Esophagus squamous epithelium (tissue), 5 donors: Measurements from ENCODE around the gene PTMA. TPM values are rescaled to one million over a fixed set of nuclear protein-coding genes. Genes with fewer than 3 reads are reported as not detected.
"Not testable (repeated sequence)": the region's sequence is repeated elsewhere in the genome, so short reads cannot be mapped to it uniquely, and the experiment has no call there.

Source experiments
- DNase-seq: peaks from one replicate; lab custom pipeline; 2025; lab: John Stamatoyannopoulos, UW
- H3K27ac ChIP-seq, 4 donors: fragments of 200-600 bp; sonication (generic); one replicate each; pipeline ENCODE4 v1.5.1; 2016 to 2019; ENCODE audit warnings: mild to moderate bottlenecking in 1 of 4
- H3K27me3 ChIP-seq, 4 donors: fragments of 200-600 bp; sonication (generic); 1 replicate in 3 of 4; 2 replicates in 1 of 4; pipeline versions ENCODE4 v1.5.1 to v1.6.0; 2017 to 2021; ENCODE audit warnings: antibody characterized with exemption in 1 of 4
- H3K36me3 ChIP-seq, 3 donors: fragments of 200-600 bp; sonication (generic); one replicate each; pipeline ENCODE4 v1.5.1; 2016 to 2019
- H3K4me1 ChIP-seq, 3 donors: fragments of 200-600 bp; sonication (generic); one replicate each; pipeline ENCODE4 v1.5.1; 2017 to 2019
- H3K4me3 ChIP-seq, 4 donors: fragments of 200-600 bp; sonication (generic); 1 replicate in 3 of 4; 2 replicates in 1 of 4; pipeline ENCODE4 v1.5.1; 2016 to 2019; ENCODE audit warnings: mild to moderate bottlenecking in 2 of 4, moderate library complexity in 1 of 4
- H3K9me3 ChIP-seq, 3 donors: fragments of 200-600 bp; sonication (generic); one replicate each; pipeline ENCODE4 v1.5.1; 2016 to 2019
- CTCF ChIP-seq, 6 experiments: fragments of 450-650 bp in 4 of 6; fragments of 200-600 bp in 2 of 6; sonication (generic) in 2 of 6; IDR thresholded peaks; one replicate each; pipeline ENCODE4 v1.5.1; 2016 to 2019; ENCODE audit warnings: antibody characterized with exemption in 6 of 6, mild to moderate bottlenecking in 4 of 6, moderate library complexity in 4 of 6
- POLR2A ChIP-seq, 4 donors: fragments of 450-650 bp; IDR thresholded peaks; one replicate each; pipeline ENCODE4 v1.6.1; 2017; ENCODE audit warnings: antibody characterized with exemption in 4 of 4, mild to moderate bottlenecking in 4 of 4, moderate library complexity in 3 of 4
- WGBS, 2 donors: methylation state at CpG; one replicate each; pipeline ENCODE4 v1.1.5; 2018; 5-methylcytosine and 5-hydroxymethylcytosine counted together
- intact Hi-C: fragments of 100-400 bp; cut with DNase I; formaldehyde crosslinking; loops from one replicate; pipeline ENCODE4 v1.15.0; 2022
- total RNA-seq, 4 donors: library from RNA; depleted of rRNA; stranded (reverse); fragments of >200 nt; gene quantifications; one replicate each; pipeline ENCODE4 v1.1.0, GENCODE V29; 2016
- donor health status: DM: yes; HTN: yes; CAD: no.

The PTMA gene
- total RNA-seq, 4 donors from 2014 or later, result 670 to 1,121 (median 903) TPM

- Histone ChIP-seq H3K36me3 (peaks cover 6 to 33% (median 7%) of the 10 kb centered on the region in 3 donors), H3K9me3 (no peaks in the 10 kb centered on the region), H3K4me1 (peaks cover 31 to 66% (median 34%) of the 10 kb centered on the region in 3 donors), H3K27ac (peak overlapping the region; percentile 94 to 100 (median 99)), H3K4me3 (peak overlapping the region; percentile 59 to 95 (median 92)), H3K27me3 (no peaks in the 10 kb centered on the region)
- no peak for TF ChIP-seq POLR2A (IDR thresholded peaks at IDR 0.05)
- no peak for TF ChIP-seq CTCF (IDR thresholded peaks at IDR 0.05)
- WGBS, 2 donors, result 3 to 10% methylated on average over 11 to 13 of the region's 43 CpGs
- DNase-seq, result no peak
- intact Hi-C loops, result loop anchor here (2.0 kb wide), 1 partner anchor 98 kb away; no protein-coding TSS in a partner anchor
Observed at GRCh38 chr2:231710799-231711676, 2.7 kb downstream of the PTMA start.

GRCh38 chr2:231711677-231712450 lies 3.5 kb downstream of the PTMA start:
- Histone ChIP-seq H3K4me1 (peaks cover 30 to 63% (median 33%) of the 10 kb centered on the region in 3 donors), H3K36me3 (peaks cover 6 to 33% (median 7%) of the 10 kb centered on the region in 3 donors), H3K27me3 (no peaks in the 10 kb centered on the region), H3K27ac (peak overlapping the region; percentile 94 to 100 (median 99)), H3K4me3 (peak overlapping the region; percentile 59 to 95 (median 92)), H3K9me3 (no peaks in the 10 kb centered on the region)
- TF ChIP-seq CTCF (IDR thresholded peaks at IDR 0.05), result no peak
- TF ChIP-seq POLR2A (IDR thresholded peaks at IDR 0.05), result no peak
- WGBS, 2 donors, result 15 to 20% methylated on average over 7 to 8 of the region's 9 CpGs
- intact Hi-C loops, result loop anchor here (2.0 kb wide), 1 partner anchor 99 kb away; no protein-coding TSS in a partner anchor
- no peak for DNase-seq

GRCh38 chr2:231712451-231713021 lies 4.2 kb downstream of the PTMA start:
- WGBS, 2 donors, result 16 to 32% methylated on average over 9 to 17 of the region's 18 CpGs
- H3K36me3 ChIP-seq, result peaks cover 6 to 33% (median 7%) of the 10 kb centered on the region in 3 donors
- H3K9me3 ChIP-seq, intact Hi-C loops, DNase-seq, H3K27me3 ChIP-seq: not testable (repeated sequence)
- peaks cover 30 to 60% (median 33%) of the 10 kb centered on the region in 3 donors for H3K4me1 ChIP-seq
- peak overlapping the region; percentile 94 to 100 (median 99) for H3K27ac ChIP-seq
- H3K4me3 ChIP-seq, result peak overlapping the region in 2 of 4 donors; percentile 59 to 95

GRCh38 chr2:231713406-231713729 lies 5.0 kb downstream of the PTMA start:
- intact Hi-C loops, H3K27me3 ChIP-seq, DNase-seq, H3K4me3 ChIP-seq, H3K9me3 ChIP-seq: not testable (repeated sequence)
- peaks cover 30 to 56% (median 33%) of the 10 kb centered on the region in 3 donors for H3K4me1 ChIP-seq
- H3K27ac ChIP-seq, result peak overlapping the region; percentile 61 to 100 (median 75)
- H3K36me3 ChIP-seq, result peaks cover 6 to 33% (median 7%) of the 10 kb centered on the region in 3 donors

- no peaks in the 10 kb centered on the region for H3K27me3 ChIP-seq
- peak overlapping the region; percentile 61 to 100 (median 75) for H3K27ac ChIP-seq
- TF ChIP-seq POLR2A (IDR thresholded peaks at IDR 0.05) (no peak), CTCF (IDR thresholded peaks at IDR 0.05) (peak; percentile 91 to 97 (median 94))
- DNase-seq, result peak; percentile 58
- no peaks in the 10 kb centered on the region for H3K9me3 ChIP-seq
- peaks cover 30 to 56% (median 33%) of the 10 kb centered on the region in 3 donors for H3K4me1 ChIP-seq
- intact Hi-C loops, result loop anchor here (2.0 kb wide), 1 partner anchor 35 kb away; no protein-coding TSS in a partner anchor
- peaks cover 6 to 33% (median 7%) of the 10 kb centered on the region in 3 donors for H3K36me3 ChIP-seq
- no peak overlapping the region for H3K4me3 ChIP-seq
- 12 to 13% methylated on average over 5 to 9 of the region's 15 CpGs for WGBS, 2 donors
Observed at GRCh38 chr2:231713730-231714638, 5.7 kb downstream of the PTMA start.
